ENCODE results near the gene STRA6.

GRCh38 chr15:74158855-74159650, 43.5 kb downstream of the STRA6 start:
- TF ChIP-seq REST (IDR thresholded peaks at IDR 0.05; ENCODE audit: low read depth) (no peak), POLR2A (IDR thresholded peaks at IDR 0.05; ENCODE audit: borderline replicate concordance, extremely low read depth, insufficient read depth, insufficient read length) (no peak), CTCF (IDR thresholded peaks at IDR 0.05 in 2 of 3, conservative IDR thresholded peaks at IDR 0.05 in 1 of 3; ENCODE audit: borderline replicate concordance in 1 of 3, insufficient read depth in 1 of 3, low read depth in 2 of 3, low read length in 2 of 3) (no peak), RAD21 (IDR thresholded peaks at IDR 0.05; ENCODE audit: low read depth) (no peak), EGR1 (IDR thresholded peaks at IDR 0.05; ENCODE audit: low read depth) (no peak)

Data from HCT116 (cell line).